ENCODE data around the gene FYB1.

GRCh38 chr5:39203951-39204350 lies 15.4 kb downstream of the FYB1 start:
- TF ChIP-seq EZH2 (IDR thresholded peaks at IDR 0.05; ENCODE audit: low read depth) (no peak), CTCF (conservative IDR thresholded peaks at IDR 0.05) (no peak)
